ENCODE data around the gene TKTL1. TPM values are rescaled to one million over a fixed set of nuclear protein-coding genes. Genes with fewer than 3 reads are reported as not detected.

TKTL1 gene
- total and polyA plus RNA-seq, 2 of the 8 experiments (the other 6 are each of a cell fraction or from before 2014, with no cell fraction given) = 0.05 TPM; not detected in 1

DNA sequence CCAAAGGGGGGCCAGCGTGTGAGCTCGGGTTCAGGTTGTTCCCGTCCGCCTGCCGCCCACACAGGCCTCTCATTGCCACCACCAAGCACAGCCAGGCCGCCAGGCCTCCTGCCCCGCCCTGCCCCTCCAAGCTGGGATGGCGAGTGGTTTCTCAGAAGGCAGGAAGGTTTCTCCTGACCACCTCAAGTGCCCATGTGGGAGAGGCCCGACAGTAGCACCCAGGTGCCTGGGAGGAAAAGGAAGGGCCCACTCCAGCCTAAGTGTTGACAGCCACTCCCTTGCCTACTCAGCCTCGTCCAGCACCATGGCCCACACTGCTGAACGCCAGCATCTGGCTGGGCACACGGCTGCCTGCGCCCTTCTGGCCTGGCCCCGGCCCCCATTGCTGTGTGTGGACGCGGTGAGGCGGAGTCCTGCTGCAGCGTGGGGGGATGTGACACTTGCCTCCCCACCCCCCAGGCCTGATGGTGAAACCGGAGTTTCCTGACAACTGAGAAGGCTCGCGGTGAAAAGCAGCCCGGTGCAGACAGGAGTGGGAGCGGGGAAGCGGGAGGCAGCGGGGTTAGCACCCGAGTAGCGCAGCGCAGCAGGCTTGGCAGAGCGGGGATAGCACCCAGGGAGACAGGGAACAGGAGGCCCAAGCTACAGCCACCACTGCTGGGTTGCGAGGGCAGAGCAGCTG is 59.6 kb downstream of the TKTL1 start:
- Histone ChIP-seq H3K56ac (replicated peaks; ENCODE audit: insufficient read length, low read depth, low read length) (no peak overlapping the region), H3K23me2 (ENCODE audit: low read depth, low read length) (no peaks in the 10 kb centered on the region), H2BK12ac (ENCODE audit: low read depth, low read length) (no peak overlapping the region), H3K9me3 (ENCODE audit: insufficient read depth in 2 of 2, low read depth in 1 of 2, low read length in 1 of 2) (no peaks in the 10 kb centered on the region), H2BK5ac (ENCODE audit: low read depth, low read length) (no peak overlapping the region), H4K5ac (ENCODE audit: insufficient read length, low read depth, low read length) (no peak overlapping the region), H3K36me3 (ENCODE audit: control insufficient read depth in 2 of 4, insufficient read depth in 4 of 4, low read length in 3 of 4) (peaks cover 44 to 100% (median 86%) of the 10 kb centered on the region in 4 experiments), H2BK20ac (ENCODE audit: low read length) (no peak overlapping the region), H3K4ac (replicated peaks; ENCODE audit: insufficient read length, low read depth, low read length) (no peak overlapping the region), H3K79me2 (ENCODE audit: control insufficient read depth in 1 of 2, insufficient read depth in 2 of 2, low read length in 2 of 2) (no peaks in the 10 kb centered on the region), H2BK120ac (replicated peaks; ENCODE audit: low read depth, low read length) (no peak overlapping the region), H3K14ac (ENCODE audit: insufficient read length) (no peak overlapping the region), H3K4me2 (ENCODE audit: insufficient read depth in 1 of 2, low read depth in 2 of 2, low read length in 2 of 2) (no peak overlapping the region), H3K18ac (ENCODE audit: extremely low read depth, low read length) (no peak overlapping the region), H2BK15ac (ENCODE audit: low read length) (no peak overlapping the region), H3K27ac (ENCODE audit: low read depth, low read length) (no peak overlapping the region), H4K8ac (ENCODE audit: extremely low read depth, insufficient read depth, low read length) (no peak overlapping the region; the same call in 1 of the 2 replicates), H3K4me3 (ENCODE audit: extremely low read depth in 1 of 4, insufficient read depth in 2 of 4, low read depth in 3 of 4, low read length in 4 of 4) (no peak overlapping the region), H4K91ac (replicated peaks; ENCODE audit: insufficient read length, low read length) (no peak overlapping the region), H3K9ac (replicated peaks in 1 of 4; ENCODE audit: extremely low read depth in 1 of 4, low read depth in 3 of 4, low read length in 3 of 4) (no peak overlapping the region), H2AFZ (ENCODE audit: low read length) (no peak overlapping the region), H3K4me1 (replicated peaks in 1 of 4; ENCODE audit: control insufficient read depth in 3 of 4, insufficient read depth in 4 of 4, low read length in 3 of 4) (no peaks in the 10 kb centered on the region), H3K79me1 (ENCODE audit: low read depth, low read length) (no peaks in the 10 kb centered on the region; the same call in 1 of the 2 replicates), H4K20me1 (replicated peaks in 1 of 2; ENCODE audit: control insufficient read depth in 1 of 2, insufficient read depth in 2 of 2, low read length in 2 of 2) (peaks cover 5 to 44% of the 10 kb centered on the region in 2 experiments), H3K23ac (ENCODE audit: insufficient read length) (no peak overlapping the region), H2AK5ac (ENCODE audit: low read depth, low read length) (no peak overlapping the region), H3K27me3 (replicated peaks in 1 of 4; ENCODE audit: control insufficient read depth in 3 of 4, extremely low read depth in 1 of 4, insufficient read depth in 3 of 4, low read length in 3 of 4) (no peaks in the 10 kb centered on the region)
- DNase-seq (ENCODE audit: low read depth in 1 of 2, low spot score in 2 of 2) (no peak), FAIRE-seq (no peak)
- CTCF ChIA-PET (ENCODE audit: partially characterized antibody) = no interaction called here
- POLR2A ChIA-PET (ENCODE audit: partially characterized antibody) = interaction anchor here (1.0 to 15.6 kb wide), 6 partner anchors 6 to 46 kb away, joined by 4 to 348 read pairs (median 10); partner anchors contain the start of gene RPL10
- 92% methylated on average over 10 of the region's 30 CpGs; no CpG with 5 or more reads in 1 of the 2 experiments for WGBS, 2 experiments (ENCODE audit: extremely low coverage in 1 of 2, insufficient coverage in 1 of 2, insufficient read length in 1 of 2, insufficient replicate concordance in 2 of 2, low coverage in 1 of 2, low lambda C conversion rate in 2 of 2, missing lambda C conversion rate in 1 of 2)
- no peak for TF ChIP-seq SRF (IDR thresholded peaks at IDR 0.05; ENCODE audit: low read depth, low read length)
- TF ChIP-seq, protein P1, sequence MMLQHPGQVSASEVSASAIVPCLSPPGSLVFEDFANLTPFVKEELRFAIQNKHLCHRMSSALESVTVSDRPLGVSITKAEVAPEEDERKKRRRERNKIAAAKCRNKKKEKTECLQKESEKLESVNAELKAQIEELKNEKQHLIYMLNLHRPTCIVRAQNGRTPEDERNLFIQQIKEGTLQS (IDR thresholded peaks at IDR 0.05; ENCODE audit: insufficient read depth, low read depth, low read length) = no peak
- TF ChIP-seq, protein P2, sequence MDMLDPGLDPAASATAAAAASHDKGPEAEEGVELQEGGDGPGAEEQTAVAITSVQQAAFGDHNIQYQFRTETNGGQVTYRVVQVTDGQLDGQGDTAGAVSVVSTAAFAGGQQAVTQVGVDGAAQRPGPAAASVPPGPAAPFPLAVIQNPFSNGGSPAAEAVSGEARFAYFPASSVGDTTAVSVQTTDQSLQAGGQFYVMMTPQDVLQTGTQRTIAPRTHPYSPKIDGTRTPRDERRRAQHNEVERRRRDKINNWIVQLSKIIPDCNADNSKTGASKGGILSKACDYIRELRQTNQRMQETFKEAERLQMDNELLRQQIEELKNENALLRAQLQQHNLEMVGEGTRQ (IDR thresholded peaks at IDR 0.05; ENCODE audit: low read length) = no peak
- TF ChIP-seq, protein P3, sequence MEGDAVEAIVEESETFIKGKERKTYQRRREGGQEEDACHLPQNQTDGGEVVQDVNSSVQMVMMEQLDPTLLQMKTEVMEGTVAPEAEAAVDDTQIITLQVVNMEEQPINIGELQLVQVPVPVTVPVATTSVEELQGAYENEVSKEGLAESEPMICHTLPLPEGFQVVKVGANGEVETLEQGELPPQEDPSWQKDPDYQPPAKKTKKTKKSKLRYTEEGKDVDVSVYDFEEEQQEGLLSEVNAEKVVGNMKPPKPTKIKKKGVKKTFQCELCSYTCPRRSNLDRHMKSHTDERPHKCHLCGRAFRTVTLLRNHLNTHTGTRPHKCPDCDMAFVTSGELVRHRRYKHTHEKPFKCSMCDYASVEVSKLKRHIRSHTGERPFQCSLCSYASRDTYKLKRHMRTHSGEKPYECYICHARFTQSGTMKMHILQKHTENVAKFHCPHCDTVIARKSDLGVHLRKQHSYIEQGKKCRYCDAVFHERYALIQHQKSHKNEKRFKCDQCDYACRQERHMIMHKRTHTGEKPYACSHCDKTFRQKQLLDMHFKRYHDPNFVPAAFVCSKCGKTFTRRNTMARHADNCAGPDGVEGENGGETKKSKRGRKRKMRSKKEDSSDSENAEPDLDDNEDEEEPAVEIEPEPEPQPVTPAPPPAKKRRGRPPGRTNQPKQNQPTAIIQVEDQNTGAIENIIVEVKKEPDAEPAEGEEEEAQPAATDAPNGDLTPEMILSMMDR (IDR thresholded peaks at IDR 0.05; ENCODE audit: control extremely low read depth in 1 of 3, insufficient read depth in 1 of 3, low read depth in 1 of 3, low read length in 3 of 3) = no peak
- TF ChIP-seq YY1 (IDR thresholded peaks at IDR 0.05; ENCODE audit: low read depth, low read length) = no peak
- TF ChIP-seq, protein P4, sequence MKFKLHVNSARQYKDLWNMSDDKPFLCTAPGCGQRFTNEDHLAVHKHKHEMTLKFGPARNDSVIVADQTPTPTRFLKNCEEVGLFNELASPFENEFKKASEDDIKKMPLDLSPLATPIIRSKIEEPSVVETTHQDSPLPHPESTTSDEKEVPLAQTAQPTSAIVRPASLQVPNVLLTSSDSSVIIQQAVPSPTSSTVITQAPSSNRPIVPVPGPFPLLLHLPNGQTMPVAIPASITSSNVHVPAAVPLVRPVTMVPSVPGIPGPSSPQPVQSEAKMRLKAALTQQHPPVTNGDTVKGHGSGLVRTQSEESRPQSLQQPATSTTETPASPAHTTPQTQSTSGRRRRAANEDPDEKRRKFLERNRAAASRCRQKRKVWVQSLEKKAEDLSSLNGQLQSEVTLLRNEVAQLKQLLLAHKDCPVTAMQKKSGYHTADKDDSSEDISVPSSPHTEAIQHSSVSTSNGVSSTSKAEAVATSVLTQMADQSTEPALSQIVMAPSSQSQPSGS (IDR thresholded peaks at IDR 0.05; ENCODE audit: low read length) = no peak
